NCI-H146 treated with DMSO at 0.1 percent for 48 hours (cell line): Measurements from ENCODE around the gene MOB3A.
"Not testable (repeated sequence)": the region's sequence is repeated elsewhere in the genome, so short reads cannot be mapped to it uniquely, and the experiment has no call there.

ENCODE experiments used
- DNase-seq: peaks from one replicate; lab custom pipeline; 2025; ENCODE audit not compliant: unreplicated experiment; lab: John Stamatoyannopoulos, UW

Gene MOB3A

GRCh38 chr19:2109046-2109864, 13.1 kb upstream of the MOB3A start:
- no peak for DNase-seq

GRCh38 chr19:2108251-2109016, 12.3 kb upstream of the MOB3A start:
- no peak for DNase-seq

GRCh38 chr19:2103045-2103707, 7.0 kb upstream of the MOB3A start:
- no peak for DNase-seq

GRCh38 chr19:2101417-2102335, 5.5 kb upstream of the MOB3A start:
- no peak for DNase-seq

GRCh38 chr19:2100719-2101061, 4.6 kb upstream of the MOB3A start:
- no peak for DNase-seq

- DNase-seq, result no peak
These were observed 4.0 kb upstream of the MOB3A start for GRCh38 chr19:2099937-2100718.

GRCh38 chr19:2099054-2099501, 3.0 kb upstream of the MOB3A start:
- no peak for DNase-seq

GRCh38 chr19:2097886-2098327, 1.8 kb upstream of the MOB3A start:
- DNase-seq, result no peak

GRCh38 chr19:2097203-2097885, 1.2 kb upstream of the MOB3A start:
- no peak for DNase-seq

GRCh38 chr19:2096480-2097202, 515 bp upstream of the MOB3A start, which contains the start of gene IZUMO4:
Gene IZUMO4, plus strand, starts transcription at chr19:2096915. Its CDS starts 31 bp downstream, at chr19:2096946.
- peak; percentile 66 for DNase-seq

- DNase-seq, result not testable (repeated sequence)
These were observed 4.1 kb downstream of the MOB3A start for GRCh38 chr19:2091926-2092525.

- no peak for DNase-seq
These were observed 6.4 kb downstream of the MOB3A start for GRCh38 chr19:2089727-2090053.

- DNase-seq, result no peak
These were observed 7.0 kb downstream of the MOB3A start for GRCh38 chr19:2089001-2089711.

- no peak for DNase-seq
These were observed 8.5 kb downstream of the MOB3A start for GRCh38 chr19:2087621-2088100.

- not testable (repeated sequence) for DNase-seq
These were observed 9.2 kb downstream of the MOB3A start for GRCh38 chr19:2086695-2087620.

GRCh38 chr19:2084993-2085720, 11.0 kb downstream of the MOB3A start:
- DNase-seq, result no peak
